GM21526 (cell line): ENCODE data around the gene MMP14.
"Not testable (repeated sequence)": the region's sequence is repeated elsewhere in the genome, so short reads cannot be mapped to it uniquely, and the experiment has no call there.

ENCODE experiments used
- ATAC-seq: cut with Tn5 transposase; IDR thresholded peaks from one replicate; pipeline ENCODE4 v1.9.1; 2021; ENCODE audit warnings: moderate library complexity; ENCODE audit not compliant: unreplicated experiment, low FRiP score

MMP14 gene

GRCh38 chr14:22839159-22839779 lies 2.9 kb downstream of the MMP14 start:
- ATAC-seq, result no peak

- no peak for ATAC-seq
Measured at GRCh38 chr14:22841311-22841710, 4.9 kb downstream of the MMP14 start.

DNA sequence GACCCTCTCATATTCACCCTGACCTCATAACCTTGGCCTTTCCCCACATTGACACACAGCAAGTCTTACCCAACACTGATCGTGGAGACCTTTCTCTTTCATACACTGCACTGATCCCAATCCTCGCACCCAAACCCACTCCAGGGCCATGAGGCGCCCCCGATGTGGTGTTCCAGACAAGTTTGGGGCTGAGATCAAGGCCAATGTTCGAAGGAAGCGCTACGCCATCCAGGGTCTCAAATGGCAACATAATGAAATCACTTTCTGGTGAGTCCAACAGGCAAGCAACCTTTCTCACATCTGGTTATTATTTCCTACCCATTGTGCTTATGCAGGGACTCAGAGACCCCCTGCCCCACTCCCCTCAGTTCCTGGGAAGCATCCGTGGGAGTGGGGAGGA lies 5.4 kb downstream of the MMP14 start:
- ATAC-seq, result no peak

DNA sequence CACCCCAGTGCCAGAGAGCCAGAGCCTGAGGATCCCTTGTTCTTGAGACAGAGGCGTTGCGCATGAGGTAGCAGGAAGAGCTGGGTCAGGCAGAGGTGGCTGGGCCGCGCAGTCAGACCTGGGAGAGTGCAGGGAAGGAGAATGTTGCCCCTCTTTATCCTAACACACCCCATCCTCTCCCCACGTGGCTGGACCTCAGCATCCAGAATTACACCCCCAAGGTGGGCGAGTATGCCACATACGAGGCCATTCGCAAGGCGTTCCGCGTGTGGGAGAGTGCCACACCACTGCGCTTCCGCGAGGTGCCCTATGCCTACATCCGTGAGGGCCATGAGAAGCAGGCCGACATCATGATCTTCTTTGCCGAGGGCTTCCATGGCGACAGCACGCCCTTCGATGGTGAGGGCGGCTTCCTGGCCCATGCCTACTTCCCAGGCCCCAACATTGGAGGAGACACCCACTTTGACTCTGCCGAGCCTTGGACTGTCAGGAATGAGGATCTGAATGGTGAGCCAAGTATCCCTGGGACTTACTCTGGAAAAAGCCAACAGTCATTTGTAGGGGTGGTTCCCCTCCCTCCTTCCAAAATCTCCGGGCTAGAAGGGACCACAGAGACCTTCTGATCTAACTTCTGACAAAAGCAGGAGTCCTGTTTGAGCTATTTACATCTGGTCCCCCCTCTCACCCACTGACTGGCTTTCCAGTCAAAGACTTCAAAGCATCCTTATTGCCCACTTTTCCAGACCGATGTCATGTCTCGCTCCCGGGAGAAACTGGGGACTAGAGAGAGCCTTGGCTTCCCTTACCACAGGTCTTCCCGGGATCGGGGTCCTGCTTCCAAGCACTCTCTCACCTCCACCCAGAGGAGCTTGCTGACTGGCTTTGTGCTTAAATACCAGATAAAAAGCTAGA lies 6.1 kb downstream of the MMP14 start:
- ATAC-seq, result no peak

DNA sequence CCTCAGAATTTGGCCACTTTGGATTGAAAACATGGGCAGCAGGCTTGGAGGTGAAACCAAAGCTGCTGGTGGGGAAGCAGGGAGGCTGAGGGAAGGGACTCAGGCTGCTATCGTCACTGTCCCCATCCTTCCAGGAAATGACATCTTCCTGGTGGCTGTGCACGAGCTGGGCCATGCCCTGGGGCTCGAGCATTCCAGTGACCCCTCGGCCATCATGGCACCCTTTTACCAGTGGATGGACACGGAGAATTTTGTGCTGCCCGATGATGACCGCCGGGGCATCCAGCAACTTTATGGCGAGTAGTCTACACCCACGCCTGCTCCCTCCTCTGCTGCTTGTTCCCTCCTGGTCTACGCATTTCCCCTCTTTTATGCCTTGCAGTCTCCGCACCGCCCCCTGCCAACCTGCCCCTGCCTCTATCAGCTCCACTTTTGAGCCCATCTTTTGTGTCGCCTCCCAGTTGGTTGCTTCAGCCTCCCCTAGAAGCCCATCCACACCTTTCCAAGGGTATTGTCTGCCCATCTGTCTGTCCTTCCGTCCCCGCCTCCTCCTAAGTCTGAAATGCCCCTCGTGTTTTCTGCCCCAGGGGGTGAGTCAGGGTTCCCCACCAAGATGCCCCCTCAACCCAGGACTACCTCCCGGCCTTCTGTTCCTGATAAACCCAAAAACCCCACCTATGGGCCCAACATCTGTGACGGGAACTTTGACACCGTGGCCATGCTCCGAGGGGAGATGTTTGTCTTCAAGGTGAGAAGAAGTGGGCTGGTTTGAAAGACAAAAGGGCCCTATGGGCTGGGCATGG lies 6.9 kb downstream of the MMP14 start:
- ATAC-seq, result no peak

DNA sequence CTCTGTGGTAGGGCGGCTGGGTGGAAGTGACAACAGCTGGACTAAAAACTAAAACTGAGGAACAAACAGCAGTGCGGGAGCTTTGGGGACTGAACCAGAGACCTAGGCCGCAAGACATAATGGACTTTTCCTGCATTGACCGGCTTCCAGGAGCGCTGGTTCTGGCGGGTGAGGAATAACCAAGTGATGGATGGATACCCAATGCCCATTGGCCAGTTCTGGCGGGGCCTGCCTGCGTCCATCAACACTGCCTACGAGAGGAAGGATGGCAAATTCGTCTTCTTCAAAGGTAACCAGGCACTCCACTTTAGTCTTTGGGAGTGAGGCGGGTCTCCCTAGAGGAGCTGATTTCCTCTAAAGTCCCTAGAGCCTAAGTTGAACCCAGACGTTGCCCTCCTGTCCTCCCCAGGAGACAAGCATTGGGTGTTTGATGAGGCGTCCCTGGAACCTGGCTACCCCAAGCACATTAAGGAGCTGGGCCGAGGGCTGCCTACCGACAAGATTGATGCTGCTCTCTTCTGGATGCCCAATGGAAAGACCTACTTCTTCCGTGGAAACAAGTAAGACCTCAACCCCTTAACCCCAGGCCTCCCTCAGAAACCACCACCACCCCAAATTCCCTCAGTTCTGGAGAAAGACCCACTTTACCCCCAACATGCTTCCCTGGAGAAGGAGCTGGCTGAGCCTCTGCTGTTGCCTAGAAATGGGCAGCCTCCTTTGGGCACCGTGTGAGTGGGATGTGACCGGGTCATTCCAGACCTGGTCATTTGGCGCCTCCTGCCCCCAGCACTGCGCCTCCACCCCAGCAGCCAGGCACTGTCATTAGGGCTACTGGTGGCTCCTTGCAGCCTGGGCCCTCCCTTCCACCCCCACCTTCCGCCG lies 8.1 kb downstream of the MMP14 start:
- ATAC-seq, result no peak

DNA sequence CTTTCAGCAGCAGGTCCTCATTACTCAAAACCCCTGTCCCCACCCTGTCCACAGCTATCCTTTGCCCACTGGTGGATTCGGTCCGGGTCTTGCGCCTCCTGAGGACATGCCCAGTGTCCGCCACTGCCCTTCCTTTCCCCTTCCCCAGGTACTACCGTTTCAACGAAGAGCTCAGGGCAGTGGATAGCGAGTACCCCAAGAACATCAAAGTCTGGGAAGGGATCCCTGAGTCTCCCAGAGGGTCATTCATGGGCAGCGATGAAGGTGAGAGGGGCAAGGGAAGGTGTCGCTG lies 8.7 kb downstream of the MMP14 start:
- ATAC-seq, result no peak

- ATAC-seq, result no peak
Measured at GRCh38 chr14:22845821-22846625, 9.6 kb downstream of the MMP14 start.

- no peak for ATAC-seq
Measured at GRCh38 chr14:22846811-22847307, 10.5 kb downstream of the MMP14 start.

GRCh38 chr14:22847661-22848341 lies 11.4 kb downstream of the MMP14 start:
- no peak for ATAC-seq

- ATAC-seq, result no peak
Measured at GRCh38 chr14:22848351-22849164, 12.2 kb downstream of the MMP14 start.

DNA sequence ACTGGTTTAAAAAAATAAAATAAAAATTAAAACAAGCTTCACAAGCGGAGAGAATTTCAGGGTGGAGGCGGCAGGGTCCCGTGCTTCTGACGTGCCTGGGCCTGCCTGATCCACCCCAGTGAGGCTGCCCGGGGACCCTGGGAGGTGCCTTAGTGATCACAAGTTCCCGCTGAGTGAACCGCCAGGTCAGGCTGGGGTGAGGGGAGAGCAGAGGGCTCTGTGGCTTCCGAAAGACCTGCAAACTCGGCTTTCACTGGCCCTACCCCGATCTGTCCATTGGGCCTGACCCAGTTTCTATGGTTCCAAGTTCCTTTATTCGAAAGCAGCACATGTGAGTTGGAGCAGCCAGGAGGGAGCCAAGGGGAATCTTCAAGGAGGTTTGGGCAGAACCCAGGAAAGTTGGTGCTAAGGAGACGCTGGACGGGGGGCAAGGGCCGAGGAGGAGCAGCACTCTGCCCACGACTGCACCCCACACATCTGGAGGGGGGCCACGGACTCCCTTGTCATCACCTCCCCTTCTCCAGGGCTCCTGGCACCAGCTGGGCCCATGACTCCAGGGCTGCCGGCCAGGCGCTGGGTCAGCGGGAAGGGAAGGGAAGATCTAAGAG lies 12.9 kb downstream of the MMP14 start:
- no peak for ATAC-seq

DNA sequence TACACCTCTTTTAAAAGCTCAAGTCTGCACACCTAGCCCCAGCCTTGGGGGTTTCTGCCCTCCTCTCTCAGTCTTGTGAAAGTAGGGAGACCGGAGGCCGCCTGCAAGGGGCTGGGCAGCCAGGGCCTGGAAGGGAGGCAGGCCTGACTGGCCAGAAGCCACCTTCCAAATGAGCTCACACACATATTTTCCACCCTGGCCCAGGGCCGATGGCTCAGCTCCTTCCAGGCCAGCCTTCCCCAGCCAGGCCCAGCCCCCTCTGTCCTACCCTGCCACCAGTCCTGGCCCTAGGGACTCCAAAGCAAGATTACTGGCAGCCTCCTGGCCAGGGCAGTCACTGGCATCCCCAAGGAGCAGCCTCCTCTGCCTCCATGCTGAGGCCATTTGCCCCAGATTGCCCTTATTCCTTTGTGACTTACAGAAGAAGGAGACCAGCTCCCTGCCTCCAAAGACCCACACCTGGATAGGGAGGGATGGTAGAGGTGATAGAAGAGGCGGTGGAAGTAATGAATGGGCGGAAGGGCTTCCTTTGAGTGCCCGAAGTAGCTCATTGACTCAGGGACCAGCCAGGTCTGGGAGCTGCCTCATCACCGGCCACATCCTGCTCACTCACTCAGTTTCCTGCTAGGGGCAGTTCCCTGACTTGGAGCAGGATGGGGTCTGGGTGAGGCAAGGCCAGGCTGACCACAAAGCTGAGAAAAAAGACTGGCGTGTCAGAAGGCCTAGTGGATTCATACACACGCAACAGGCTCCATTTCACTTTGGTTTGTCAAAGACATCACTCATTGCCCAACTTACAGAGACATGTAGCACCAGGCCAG lies 14.8 kb downstream of the MMP14 start:
- ATAC-seq, result no peak

DNA sequence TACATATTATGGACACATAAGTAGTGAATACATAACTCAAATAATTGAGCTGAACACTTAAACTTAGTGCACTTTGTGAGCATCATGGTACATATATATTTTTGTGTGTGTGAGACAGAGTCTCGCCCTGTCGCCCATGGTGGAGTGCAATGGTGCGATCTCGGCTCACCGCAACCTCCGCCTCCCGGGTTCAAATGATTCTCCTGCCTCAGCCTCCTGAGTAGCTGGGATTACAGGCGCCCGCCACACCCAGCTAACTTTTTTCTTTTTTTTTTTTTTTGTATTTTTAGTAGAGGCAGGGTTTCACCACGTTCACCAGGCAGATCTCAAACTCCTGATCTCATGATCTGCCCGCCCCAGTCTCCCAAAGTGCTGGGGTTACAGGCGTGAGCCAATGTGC lies 15.8 kb downstream of the MMP14 start:
- not testable (repeated sequence) for ATAC-seq

GRCh38 chr14:22852599-22852939 lies 16.2 kb downstream of the MMP14 start:
- ATAC-seq, result no peak

GRCh38 chr14:22852940-22853767 lies 16.8 kb downstream of the MMP14 start:
- peak; percentile 59 for ATAC-seq
